ENCODE results near the gene GMCL2. TPM values are rescaled to one million over a fixed set of nuclear protein-coding genes. Genes with fewer than 3 reads are reported as not detected.
"Not testable (repeated sequence)": the region's sequence is repeated elsewhere in the genome, so short reads cannot be mapped to it uniquely, and the experiment has no call there.

GMCL2 gene
- total RNA-seq, 1 donor from 2014 or later, result not detected

GRCh38 chr5:178198706-178199105, 11.5 kb upstream of the GMCL2 start:
- TF ChIP-seq CTCF (IDR thresholded peaks at IDR 0.05; ENCODE audit: unreplicated experiment), result no peak
- Mint-ChIP-seq H3K4me3 (ENCODE audit: low read depth) (no peak overlapping the region), H3K36me3 (ENCODE audit: insufficient read depth) (no peaks in the 10 kb centered on the region), H3K9me3 (ENCODE audit: low read depth) (no peaks in the 10 kb centered on the region), H3K27me3 (peaks cover 16% of the 10 kb centered on the region), H3K27ac (no peak overlapping the region), H3K4me1 (ENCODE audit: low read depth) (no peaks in the 10 kb centered on the region)
- no peak for DNase-seq (ENCODE audit: low spot score, unreplicated experiment)

GRCh38 chr5:178198151-178198550, 11.0 kb upstream of the GMCL2 start:
- H3K9me3 Mint-ChIP-seq (ENCODE audit: low read depth); H3K4me3 Mint-ChIP-seq (ENCODE audit: low read depth); H3K4me1 Mint-ChIP-seq (ENCODE audit: low read depth): not testable (repeated sequence)

GRCh38 chr5:178196986-178197385, 9.8 kb upstream of the GMCL2 start:
- peak; percentile 39 for TF ChIP-seq CTCF (IDR thresholded peaks at IDR 0.05; ENCODE audit: unreplicated experiment)
- no peak for DNase-seq (ENCODE audit: low spot score, unreplicated experiment)
- H3K27me3 Mint-ChIP-seq, result peaks cover 23% of the 10 kb centered on the region
- H3K27ac Mint-ChIP-seq, result no peak overlapping the region
- no peak overlapping the region for H3K4me3 Mint-ChIP-seq (ENCODE audit: low read depth)
- no peaks in the 10 kb centered on the region for H3K4me1 Mint-ChIP-seq (ENCODE audit: low read depth)
- peaks cover 3% of the 10 kb centered on the region for H3K9me3 Mint-ChIP-seq (ENCODE audit: low read depth)
- peaks cover 2% of the 10 kb centered on the region for H3K36me3 Mint-ChIP-seq (ENCODE audit: insufficient read depth)

More at GRCh38 chr5:178198151-178198550, 11.0 kb upstream of the GMCL2 start:
- not testable (repeated sequence) for H3K36me3 Mint-ChIP-seq (ENCODE audit: insufficient read depth); H3K27ac Mint-ChIP-seq; DNase-seq (ENCODE audit: low spot score, unreplicated experiment)
- H3K27me3 Mint-ChIP-seq, result peaks cover 19% of the 10 kb centered on the region

GRCh38 chr5:178196281-178196812, 9.2 kb upstream of the GMCL2 start:
- H3K4me3 Mint-ChIP-seq (ENCODE audit: low read depth), result no peak overlapping the region
- TF ChIP-seq CTCF (IDR thresholded peaks at IDR 0.05; ENCODE audit: unreplicated experiment), result no peak
- H3K27ac Mint-ChIP-seq, result no peak overlapping the region
- DNase-seq (ENCODE audit: low spot score, unreplicated experiment), result no peak
- no peaks in the 10 kb centered on the region for H3K4me1 Mint-ChIP-seq (ENCODE audit: low read depth)
- H3K27me3 Mint-ChIP-seq, result peaks cover 23% of the 10 kb centered on the region
- peaks cover 3% of the 10 kb centered on the region for H3K9me3 Mint-ChIP-seq (ENCODE audit: low read depth)
- peaks cover 2% of the 10 kb centered on the region for H3K36me3 Mint-ChIP-seq (ENCODE audit: insufficient read depth)

GRCh38 chr5:178194026-178194425, 6.9 kb upstream of the GMCL2 start:
- no peak overlapping the region for H3K4me3 Mint-ChIP-seq (ENCODE audit: low read depth)
- H3K27me3 Mint-ChIP-seq, result peaks cover 20% of the 10 kb centered on the region
- H3K4me1 Mint-ChIP-seq (ENCODE audit: low read depth), result peaks cover 1% of the 10 kb centered on the region
- TF ChIP-seq CTCF (IDR thresholded peaks at IDR 0.05; ENCODE audit: unreplicated experiment), result no peak
- H3K9me3 Mint-ChIP-seq (ENCODE audit: low read depth), result peaks cover 3% of the 10 kb centered on the region
- no peak overlapping the region for H3K27ac Mint-ChIP-seq
- H3K36me3 Mint-ChIP-seq (ENCODE audit: insufficient read depth), result peaks cover 2% of the 10 kb centered on the region
- DNase-seq (ENCODE audit: low spot score, unreplicated experiment), result no peak

- Mint-ChIP-seq H3K27me3 (peaks cover 20% of the 10 kb centered on the region), H3K4me1 (ENCODE audit: low read depth) (peaks cover 1% of the 10 kb centered on the region), H3K36me3 (ENCODE audit: insufficient read depth) (peaks cover 2% of the 10 kb centered on the region), H3K9me3 (ENCODE audit: low read depth) (peaks cover 3% of the 10 kb centered on the region), H3K27ac (no peak overlapping the region), H3K4me3 (ENCODE audit: low read depth) (no peak overlapping the region)
- DNase-seq (ENCODE audit: low spot score, unreplicated experiment), result no peak
- TF ChIP-seq CTCF (IDR thresholded peaks at IDR 0.05; ENCODE audit: unreplicated experiment), result no peak
These were observed 6.2 kb upstream of the GMCL2 start for GRCh38 chr5:178193251-178193809.
